ENCODE data around the gene WNT10A.

Gene WNT10A

DNA sequence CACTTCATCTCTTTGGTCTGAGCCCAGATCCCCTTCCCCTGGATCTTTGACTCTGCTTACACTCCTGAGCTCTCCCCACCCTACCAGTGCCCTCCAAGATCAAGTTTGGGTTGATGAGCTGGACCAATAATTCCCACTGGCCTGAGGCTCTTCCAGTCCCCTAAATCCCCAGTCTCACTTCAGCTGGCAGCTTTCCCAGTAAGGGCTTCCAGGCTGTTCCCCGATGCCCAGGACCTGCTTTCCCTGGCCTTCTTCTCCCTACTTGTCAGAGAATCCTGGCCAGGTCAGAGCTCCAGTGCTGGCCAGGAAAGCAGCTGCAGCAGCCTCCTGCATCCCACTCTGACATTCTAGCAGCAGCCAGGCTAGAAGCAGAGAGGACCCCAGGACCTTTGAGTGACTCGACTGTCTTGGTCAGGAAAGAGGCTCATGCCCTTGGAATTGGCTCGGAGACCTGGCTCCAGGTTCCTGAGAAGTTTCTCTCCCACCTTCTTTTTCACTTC lies 17.6 kb upstream of the WNT10A start:
- Histone ChIP-seq H3K4me1 (ENCODE audit: insufficient read depth, poor library complexity, severe bottlenecking) (peaks cover 4% of the 10 kb centered on the region), H3K27ac (ENCODE audit: poor library complexity, severe bottlenecking) (no peak overlapping the region), H3K27me3 (ENCODE audit: insufficient read depth, poor library complexity, severe bottlenecking) (peaks cover 33% of the 10 kb centered on the region), H3K36me3 (ENCODE audit: low read depth) (no peaks in the 10 kb centered on the region), H3K9me3 (ENCODE audit: severe bottlenecking) (no peaks in the 10 kb centered on the region), H3K4me3 (ENCODE audit: severe bottlenecking) (no peak overlapping the region)
- no peak for ATAC-seq (ENCODE audit: low read depth)
- TF ChIP-seq, protein P1, sequence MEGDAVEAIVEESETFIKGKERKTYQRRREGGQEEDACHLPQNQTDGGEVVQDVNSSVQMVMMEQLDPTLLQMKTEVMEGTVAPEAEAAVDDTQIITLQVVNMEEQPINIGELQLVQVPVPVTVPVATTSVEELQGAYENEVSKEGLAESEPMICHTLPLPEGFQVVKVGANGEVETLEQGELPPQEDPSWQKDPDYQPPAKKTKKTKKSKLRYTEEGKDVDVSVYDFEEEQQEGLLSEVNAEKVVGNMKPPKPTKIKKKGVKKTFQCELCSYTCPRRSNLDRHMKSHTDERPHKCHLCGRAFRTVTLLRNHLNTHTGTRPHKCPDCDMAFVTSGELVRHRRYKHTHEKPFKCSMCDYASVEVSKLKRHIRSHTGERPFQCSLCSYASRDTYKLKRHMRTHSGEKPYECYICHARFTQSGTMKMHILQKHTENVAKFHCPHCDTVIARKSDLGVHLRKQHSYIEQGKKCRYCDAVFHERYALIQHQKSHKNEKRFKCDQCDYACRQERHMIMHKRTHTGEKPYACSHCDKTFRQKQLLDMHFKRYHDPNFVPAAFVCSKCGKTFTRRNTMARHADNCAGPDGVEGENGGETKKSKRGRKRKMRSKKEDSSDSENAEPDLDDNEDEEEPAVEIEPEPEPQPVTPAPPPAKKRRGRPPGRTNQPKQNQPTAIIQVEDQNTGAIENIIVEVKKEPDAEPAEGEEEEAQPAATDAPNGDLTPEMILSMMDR (IDR thresholded peaks at IDR 0.05; ENCODE audit: poor library complexity, severe bottlenecking), result no peak
- DNase-seq (ENCODE audit: low spot score), result no peak

DNA sequence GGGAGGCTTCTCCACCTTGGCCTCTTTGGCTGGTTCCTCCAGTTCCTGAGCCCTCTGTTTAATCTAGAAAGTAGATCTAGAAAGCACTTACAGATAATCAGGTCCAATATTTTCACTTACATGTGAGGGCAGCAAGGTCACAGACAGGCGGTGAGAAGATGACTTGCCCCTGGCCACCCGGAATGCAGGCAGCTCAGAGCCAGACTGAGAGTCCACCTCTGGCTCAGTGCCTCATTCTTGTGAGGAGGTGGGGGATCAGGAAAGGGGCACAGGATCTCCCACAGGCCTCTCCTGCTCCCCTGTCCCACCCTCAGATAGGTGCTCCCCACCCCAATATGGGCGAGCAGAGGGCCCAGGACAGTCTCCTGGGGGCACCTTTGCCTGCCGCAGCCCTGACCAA lies 15.3 kb upstream of the WNT10A start:
- H3K4me1 ChIP-seq (ENCODE audit: insufficient read depth, poor library complexity, severe bottlenecking), result peaks cover under 1% of the 10 kb centered on the region
- H3K27me3 ChIP-seq (ENCODE audit: insufficient read depth, poor library complexity, severe bottlenecking), result peaks cover 13% of the 10 kb centered on the region

DNA sequence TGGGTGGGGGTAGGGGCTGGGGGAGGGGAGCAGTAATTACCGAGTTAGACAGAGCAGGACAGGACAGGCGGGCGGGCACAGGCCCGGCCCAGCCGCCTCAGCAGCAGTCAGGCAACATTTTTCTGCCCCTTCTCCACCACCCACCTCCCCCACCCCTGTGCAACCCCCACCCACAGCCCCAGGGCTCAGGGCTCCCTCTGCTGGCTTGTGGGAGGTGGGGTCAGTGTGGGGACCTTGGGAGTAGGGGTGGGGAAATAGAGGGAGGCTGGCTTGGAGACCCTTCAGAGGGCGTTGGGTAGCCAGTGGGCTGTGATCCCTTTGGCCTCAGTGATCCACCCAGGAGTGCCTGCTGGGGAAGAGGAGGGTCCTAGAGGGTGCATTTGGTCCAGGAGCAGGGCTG lies 14.7 kb upstream of the WNT10A start:
- Histone ChIP-seq H3K4me3 (ENCODE audit: severe bottlenecking) (no peak overlapping the region), H3K4me1 (ENCODE audit: insufficient read depth, poor library complexity, severe bottlenecking) (no peaks in the 10 kb centered on the region), H3K9me3 (ENCODE audit: severe bottlenecking) (no peaks in the 10 kb centered on the region), H3K27me3 (ENCODE audit: insufficient read depth, poor library complexity, severe bottlenecking) (peaks cover 8% of the 10 kb centered on the region), H3K36me3 (ENCODE audit: low read depth) (no peaks in the 10 kb centered on the region), H3K27ac (ENCODE audit: poor library complexity, severe bottlenecking) (no peak overlapping the region)
- TF ChIP-seq, protein P1 (IDR thresholded peaks at IDR 0.05; ENCODE audit: poor library complexity, severe bottlenecking), result no peak
- ATAC-seq (ENCODE audit: low read depth) (no peak), DNase-seq (ENCODE audit: low spot score) (no peak)

More for the DNA sequence above, 15.3 kb upstream of the WNT10A start:
- no peak for DNase-seq (ENCODE audit: low spot score)
- H3K36me3 ChIP-seq (ENCODE audit: low read depth), result no peaks in the 10 kb centered on the region
- no peak for ATAC-seq (ENCODE audit: low read depth)
- no peak overlapping the region for H3K4me3 ChIP-seq (ENCODE audit: severe bottlenecking)
- H3K9me3 ChIP-seq (ENCODE audit: severe bottlenecking), result no peaks in the 10 kb centered on the region
- H3K27ac ChIP-seq (ENCODE audit: poor library complexity, severe bottlenecking), result no peak overlapping the region
- TF ChIP-seq, protein P1 (IDR thresholded peaks at IDR 0.05; ENCODE audit: poor library complexity, severe bottlenecking), result no peak

DNA sequence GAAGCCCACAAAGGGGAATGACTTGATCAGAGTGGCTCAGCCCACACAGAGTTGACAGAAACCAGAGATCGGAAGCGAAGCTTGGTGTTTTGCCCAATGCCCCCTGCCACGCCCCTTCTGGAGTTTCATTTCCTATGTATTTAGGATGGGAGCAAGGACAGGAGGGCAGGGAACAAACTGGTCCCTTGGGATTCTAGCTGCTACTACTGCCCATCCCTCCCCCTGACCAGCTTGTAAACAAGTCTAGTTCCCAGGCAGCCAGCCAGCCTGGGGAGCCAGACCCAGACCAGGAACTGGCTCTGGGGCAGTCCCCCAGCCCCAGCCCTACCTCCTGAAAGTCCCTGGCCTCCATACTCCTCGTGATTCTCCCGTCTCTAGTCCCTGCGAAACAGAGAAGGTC lies 12.8 kb upstream of the WNT10A start:
- ATAC-seq (ENCODE audit: low read depth) (no peak), DNase-seq (ENCODE audit: low spot score) (no peak)
- no peak overlapping the region for H3K27ac ChIP-seq (ENCODE audit: poor library complexity, severe bottlenecking)
- H3K9me3 ChIP-seq (ENCODE audit: severe bottlenecking), result no peaks in the 10 kb centered on the region
- no peaks in the 10 kb centered on the region for H3K27me3 ChIP-seq (ENCODE audit: insufficient read depth, poor library complexity, severe bottlenecking)
- H3K4me3 ChIP-seq (ENCODE audit: severe bottlenecking), result no peak overlapping the region
- TF ChIP-seq, protein P1 (IDR thresholded peaks at IDR 0.05; ENCODE audit: poor library complexity, severe bottlenecking), result no peak
- H3K4me1 ChIP-seq (ENCODE audit: insufficient read depth, poor library complexity, severe bottlenecking), result no peaks in the 10 kb centered on the region
- H3K36me3 ChIP-seq (ENCODE audit: low read depth), result no peaks in the 10 kb centered on the region

DNA sequence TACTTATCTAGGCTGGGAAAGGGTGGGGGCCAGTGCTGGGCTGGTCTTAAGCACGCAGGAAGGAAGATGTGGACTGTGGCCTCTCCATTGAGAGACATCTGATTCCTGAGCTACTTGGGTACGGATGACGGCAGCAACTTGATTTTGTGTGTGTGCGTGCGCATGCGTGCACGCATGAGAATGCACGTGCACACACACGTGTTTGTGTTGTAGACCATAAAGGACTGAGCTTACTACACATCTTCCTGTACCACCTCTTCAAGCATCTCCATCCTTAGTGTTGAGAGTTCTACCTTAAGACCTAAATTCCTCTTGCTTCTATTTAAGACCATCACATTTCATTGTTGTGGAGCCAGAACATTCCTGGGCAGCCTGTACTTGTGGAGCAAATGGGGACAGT lies 11.6 kb upstream of the WNT10A start:
- Histone ChIP-seq H3K4me1 (ENCODE audit: insufficient read depth, poor library complexity, severe bottlenecking) (no peaks in the 10 kb centered on the region), H3K9me3 (ENCODE audit: severe bottlenecking) (no peaks in the 10 kb centered on the region), H3K27me3 (ENCODE audit: insufficient read depth, poor library complexity, severe bottlenecking) (no peaks in the 10 kb centered on the region), H3K4me3 (ENCODE audit: severe bottlenecking) (no peak overlapping the region), H3K36me3 (ENCODE audit: low read depth) (no peaks in the 10 kb centered on the region), H3K27ac (ENCODE audit: poor library complexity, severe bottlenecking) (no peak overlapping the region)
- TF ChIP-seq, protein P1 (IDR thresholded peaks at IDR 0.05; ENCODE audit: poor library complexity, severe bottlenecking), result no peak
- no peak for ATAC-seq (ENCODE audit: low read depth)
- DNase-seq (ENCODE audit: low spot score), result peak; percentile 10

Measured in RWPE2 (cell line).